SK-N-SH (cell line): Measurements from ENCODE around the gene CNDP2. TPM values are rescaled to one million over a fixed set of nuclear protein-coding genes. Genes with fewer than 3 reads are reported as not detected.

Source experiments
- CTCF ChIA-PET: fragments of 300-600, 350-600 bp; formaldehyde crosslinking; extraction: SDS; loops from one replicate; lab custom pipeline; 2021; lab: Yijun Ruan, JAX
- POLR2A ChIA-PET: fragments of 350-600 bp; sonication (Branson Sonifier 250); formaldehyde crosslinking; extraction: SDS; loops from one replicate; lab custom pipeline; 2020; ENCODE audit warnings: antibody characterized with exemption, inconsistent platforms; lab: Yijun Ruan, JAX
- DNase-seq: peaks from one replicate; pipeline ENCODE4 v3.0.0; 2012
- H2AFZ ChIP-seq: fragments of 200-600 bp; sonication (generic); 2 replicates; pipeline ENCODE4 v1.8.1; 2016; ENCODE audit warnings: antibody characterized with exemption, mild to moderate bottlenecking, low read depth
- H3F3A ChIP-seq: fragments of 200-600 bp; sonication (generic); replicated peaks from 2 replicates; pipeline ENCODE3; 2016; ENCODE audit warnings: antibody characterized with exemption, mild to moderate bottlenecking; ENCODE audit not compliant: insufficient read depth
- H3K27ac ChIP-seq, 2 experiments: fragments of 200-500 bp in 1 of 2; fragments of 200-600 bp in 1 of 2; sonication (Bioruptor generic) in 1 of 2; sonication (generic), shearing (Covaris generic) in 1 of 2; 2 replicates each; pipeline versions ENCODE4 v1.5.1 to v1.6.1; 2014 to 2016; ENCODE audit warnings: low read depth in 2 of 2, inconsistent platforms in 1 of 2, low read length in 1 of 2, mild to moderate bottlenecking in 1 of 2, mixed read lengths in 1 of 2
- H3K27me3 ChIP-seq: fragments of 200-600 bp; sonication (generic), shearing (Covaris generic); 2 replicates; pipeline ENCODE4 v1.6.1; 2016; ENCODE audit warnings: mixed run types; ENCODE audit not compliant: insufficient read depth
- H3K36me3 ChIP-seq, 2 experiments: fragments of 200-500 bp in 1 of 2; fragments of 200-600 bp in 1 of 2; sonication (Bioruptor generic) in 1 of 2; sonication (generic) in 1 of 2; replicated peaks in 1 of 2; 2 replicates each; pipeline versions ENCODE3 to v1.5.1; 2014 to 2016; ENCODE audit warnings: low read length in 1 of 2, mild to moderate bottlenecking in 1 of 2; ENCODE audit not compliant: insufficient read depth in 2 of 2, control insufficient read depth in 1 of 2
- H3K4me1 ChIP-seq, 2 experiments: fragments of 200-500 bp in 1 of 2; fragments of 200-600 bp in 1 of 2; sonication (Bioruptor generic) in 1 of 2; sonication (generic), shearing (Covaris generic) in 1 of 2; 2 replicates each; pipeline versions ENCODE4 v1.5.1 to v1.6.1; 2014 to 2016; ENCODE audit warnings: low read depth in 1 of 2, low read length in 1 of 2, mixed run types in 1 of 2; ENCODE audit not compliant: insufficient read depth in 2 of 2, control insufficient read depth in 1 of 2
- H3K4me2 ChIP-seq: fragments of 200-600 bp; sonication (generic), shearing (Covaris generic); 2 replicates; pipeline ENCODE4 v1.6.1; 2017; ENCODE audit warnings: mixed run types
- H3K4me3 ChIP-seq, 2 experiments: fragments of 200-500 bp in 1 of 2; fragments of 200-600 bp in 1 of 2; sonication (Bioruptor generic) in 1 of 2; sonication (generic), shearing (Covaris generic) in 1 of 2; 2 replicates each; pipeline versions ENCODE4 v1.5.1 to v1.8.1; 2014 to 2016; ENCODE audit warnings: low read depth in 2 of 2, inconsistent platforms in 1 of 2, low read length in 1 of 2, mild to moderate bottlenecking in 1 of 2, mixed read lengths in 1 of 2, moderate library complexity in 1 of 2
- H3K79me2 ChIP-seq: fragments of 200-600 bp; sonication (generic); 2 replicates; pipeline ENCODE4 v1.8.1; 2017; ENCODE audit warnings: mild to moderate bottlenecking; ENCODE audit not compliant: insufficient read depth
- H3K9ac ChIP-seq: fragments of 200-600 bp; sonication (generic); 2 replicates; pipeline ENCODE4 v1.6.1; 2017; ENCODE audit warnings: mixed run types
- H3K9me2 ChIP-seq: fragments of 200-600 bp; sonication (generic); 2 replicates; pipeline ENCODE4 v1.6.1; 2017; ENCODE audit warnings: mixed run types
- H3K9me3 ChIP-seq: fragments of 200-600 bp; sonication (generic); 2 replicates; pipeline ENCODE4 v1.6.1; 2017; ENCODE audit warnings: mixed run types, mild to moderate bottlenecking, moderate library complexity
- H4K20me1 ChIP-seq: fragments of 200-600 bp; sonication (generic); 2 replicates; pipeline ENCODE4 v1.6.1; 2017; ENCODE audit warnings: mild to moderate bottlenecking, mixed run types; ENCODE audit not compliant: insufficient read depth
- ELF1 ChIP-seq: IDR thresholded peaks from 2 replicates; pipeline ENCODE4 v1.4.0; 2012
- EZH2phosphoT487 ChIP-seq: fragments of 200-600 bp; sonication (generic); IDR thresholded peaks from 2 replicates; pipeline ENCODE4 v1.6.1; 2017; ENCODE audit warnings: low read depth, mixed run types, mild to moderate bottlenecking, antibody characterized with exemption, moderate library complexity, borderline replicate concordance
- FOSL2 ChIP-seq: IDR thresholded peaks from 2 replicates; pipeline ENCODE4 v1.4.0; 2012; ENCODE audit warnings: low read depth, mild to moderate bottlenecking, moderate library complexity, borderline replicate concordance
- FOXM1 ChIP-seq: IDR thresholded peaks from 2 replicates; pipeline ENCODE4 v1.4.0; 2012; ENCODE audit warnings: low read depth, mild to moderate bottlenecking
- GABPA ChIP-seq: IDR thresholded peaks from 2 replicates; pipeline ENCODE4 v1.4.0; 2012; ENCODE audit warnings: low read depth, mild to moderate bottlenecking
- GATA2 ChIP-seq: sonication (generic); formaldehyde crosslinking; IDR thresholded peaks from 2 replicates; pipeline ENCODE4 v1.5.0; 2020; ENCODE audit warnings: mild to moderate bottlenecking, missing genetic modification reagents
- MXI1 ChIP-seq: IDR thresholded peaks from 2 replicates; pipeline ENCODE4 v1.6.1; 2012; ENCODE audit warnings: mild to moderate bottlenecking, low read depth, low read length, improper control_type of control experiment
- NFIC ChIP-seq: IDR thresholded peaks from 2 replicates; pipeline ENCODE4 v1.4.0; 2012; ENCODE audit warnings: borderline replicate concordance
- POLR2AphosphoS5 ChIP-seq: IDR thresholded peaks from 2 replicates; pipeline ENCODE4 v1.6.1; 2012; ENCODE audit warnings: low read depth, low read length
- RCOR1 ChIP-seq: fragments of 150-350 bp; IDR thresholded peaks from 2 replicates; pipeline ENCODE4 v1.6.1; 2017; ENCODE audit warnings: antibody characterized with exemption, low read length
- RFX5 ChIP-seq: IDR thresholded peaks from 2 replicates; pipeline ENCODE4 v1.6.1; 2012; ENCODE audit warnings: mild to moderate bottlenecking, improper control_type of control experiment, low read length
- SIN3A ChIP-seq: IDR thresholded peaks from 2 replicates; pipeline ENCODE4 v1.6.1; 2012; ENCODE audit warnings: low read depth, mild to moderate bottlenecking, low read length, moderate library complexity, borderline replicate concordance
- TAF1 ChIP-seq: IDR thresholded peaks from 2 replicates; pipeline ENCODE4 v1.6.1; 2012; ENCODE audit warnings: low read depth, mild to moderate bottlenecking, low read length, moderate library complexity, borderline replicate concordance
- TCF12 ChIP-seq: IDR thresholded peaks from 2 replicates; pipeline ENCODE4 v1.4.0; 2012
- YY1 ChIP-seq: IDR thresholded peaks from 2 replicates; pipeline ENCODE4 v1.4.0; 2012; ENCODE audit warnings: low read depth, mild to moderate bottlenecking
- WGBS: methylation state at CpG from one replicate; pipeline ENCODE4 v1.1.6; 2017; ENCODE audit warnings: low lambda C conversion rate; 5-methylcytosine and 5-hydroxymethylcytosine counted together
- polyA plus RNA-seq, 3 experiments: library from polyadenylated mRNA; depleted of rRNA; stranded (reverse); fragments of >200 nt; gene quantifications; 2 replicates each; pipeline ENCODE4 v1.2.3, GENCODE V29; 2012
- TF ChIP-seq, protein P1 (sequence below): IDR thresholded peaks from 2 replicates; pipeline ENCODE4 v1.4.0; 2012; ENCODE audit warnings: low read depth, borderline replicate concordance
- TF ChIP-seq, protein P2 (sequence below): IDR thresholded peaks from 2 replicates; pipeline ENCODE4 v1.4.0; 2012; ENCODE audit warnings: low read depth
- TF ChIP-seq, protein P3 (sequence below): IDR thresholded peaks from 2 replicates; pipeline ENCODE4; 2012
- TF ChIP-seq, protein P4 (sequence below): fragments of 200-600 bp; sonication (generic); IDR thresholded peaks from 2 replicates; pipeline ENCODE4 v1.6.1; 2017; ENCODE audit warnings: antibody characterized with exemption, mild to moderate bottlenecking, moderate library complexity
- TF ChIP-seq, protein P5 (sequence below): IDR thresholded peaks from 2 replicates; pipeline ENCODE4 v1.6.1; 2012; ENCODE audit warnings: mild to moderate bottlenecking, low read depth, low read length, moderate library complexity

The CNDP2 gene
- polyA plus RNA-seq, 1 of the 3 experiments (the other 2 are of a cell fraction) = 78.5 TPM

DNA sequence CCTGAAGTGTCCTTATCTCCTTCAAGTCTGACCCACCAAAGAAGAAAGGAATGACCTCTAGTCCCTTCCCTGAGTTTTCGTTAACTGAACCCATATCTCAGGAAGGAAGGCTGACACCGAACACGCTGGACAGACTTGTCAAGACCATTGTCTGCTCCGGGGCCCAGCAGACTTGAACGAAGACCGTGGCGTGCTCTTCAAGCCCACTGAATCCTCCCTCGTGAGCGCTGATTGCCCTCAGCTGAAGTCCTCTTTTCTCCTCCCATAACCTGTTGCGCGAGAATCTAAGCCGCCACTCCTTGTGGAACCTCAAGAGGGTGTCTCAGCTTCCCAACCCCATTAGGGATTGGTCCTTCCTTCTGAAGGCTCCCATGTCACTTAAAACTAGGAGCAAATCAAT lies 37.5 kb downstream of the CNDP2 start:
- peaks cover 19% of the 10 kb centered on the region; the same call in 1 of the 2 replicates for H3K27me3 ChIP-seq
- ChIA-PET POLR2A (no interaction called here), CTCF (interaction anchor here (2.2 kb wide), 1 partner anchor 18 kb away, joined by 9 read pairs; no protein-coding TSS in a partner anchor)
- DNase-seq = no peak
- no peak overlapping the region for H3K9ac ChIP-seq
- H2AFZ ChIP-seq = no peak overlapping the region
- no peaks in the 10 kb centered on the region for H3K9me2 ChIP-seq
- no peaks in the 10 kb centered on the region for H4K20me1 ChIP-seq
- H3K4me3 ChIP-seq = no peak overlapping the region
- no peaks in the 10 kb centered on the region for H3K9me3 ChIP-seq
- no peaks in the 10 kb centered on the region for H3F3A ChIP-seq
- no peaks in the 10 kb centered on the region for H3K36me3 ChIP-seq
- no peak overlapping the region for H3K4me2 ChIP-seq
- TF ChIP-seq TCF12 = no peak
- TF ChIP-seq SIN3A = no peak
- TF ChIP-seq, protein P1, sequence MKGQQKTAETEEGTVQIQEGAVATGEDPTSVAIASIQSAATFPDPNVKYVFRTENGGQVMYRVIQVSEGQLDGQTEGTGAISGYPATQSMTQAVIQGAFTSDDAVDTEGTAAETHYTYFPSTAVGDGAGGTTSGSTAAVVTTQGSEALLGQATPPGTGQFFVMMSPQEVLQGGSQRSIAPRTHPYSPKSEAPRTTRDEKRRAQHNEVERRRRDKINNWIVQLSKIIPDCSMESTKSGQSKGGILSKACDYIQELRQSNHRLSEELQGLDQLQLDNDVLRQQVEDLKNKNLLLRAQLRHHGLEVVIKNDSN = no peak
- no peak for TF ChIP-seq RFX5
- TF ChIP-seq, protein P2, sequence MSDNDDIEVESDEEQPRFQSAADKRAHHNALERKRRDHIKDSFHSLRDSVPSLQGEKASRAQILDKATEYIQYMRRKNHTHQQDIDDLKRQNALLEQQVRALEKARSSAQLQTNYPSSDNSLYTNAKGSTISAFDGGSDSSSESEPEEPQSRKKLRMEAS = no peak
- TF ChIP-seq EZH2phosphoT487 = no peak
- TF ChIP-seq, protein P3, sequence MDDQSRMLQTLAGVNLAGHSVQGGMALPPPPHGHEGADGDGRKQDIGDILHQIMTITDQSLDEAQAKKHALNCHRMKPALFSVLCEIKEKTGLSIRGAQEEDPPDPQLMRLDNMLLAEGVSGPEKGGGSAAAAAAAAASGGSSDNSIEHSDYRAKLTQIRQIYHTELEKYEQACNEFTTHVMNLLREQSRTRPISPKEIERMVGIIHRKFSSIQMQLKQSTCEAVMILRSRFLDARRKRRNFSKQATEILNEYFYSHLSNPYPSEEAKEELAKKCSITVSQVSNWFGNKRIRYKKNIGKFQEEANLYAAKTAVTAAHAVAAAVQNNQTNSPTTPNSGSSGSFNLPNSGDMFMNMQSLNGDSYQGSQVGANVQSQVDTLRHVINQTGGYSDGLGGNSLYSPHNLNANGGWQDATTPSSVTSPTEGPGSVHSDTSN = no peak
- TF ChIP-seq FOXM1 = no peak
- TF ChIP-seq GATA2 (CRISPR knock-in tag) = no peak
- no peak for TF ChIP-seq NFIC
- WGBS = 86% methylated on average over 12 of the region's 12 CpGs
- no peaks in the 10 kb centered on the region for H3K79me2 ChIP-seq
- no peak overlapping the region for H3K27ac ChIP-seq
- H3K4me1 ChIP-seq = no peaks in the 10 kb centered on the region; a peak in 1 of 4 replicates

DNA sequence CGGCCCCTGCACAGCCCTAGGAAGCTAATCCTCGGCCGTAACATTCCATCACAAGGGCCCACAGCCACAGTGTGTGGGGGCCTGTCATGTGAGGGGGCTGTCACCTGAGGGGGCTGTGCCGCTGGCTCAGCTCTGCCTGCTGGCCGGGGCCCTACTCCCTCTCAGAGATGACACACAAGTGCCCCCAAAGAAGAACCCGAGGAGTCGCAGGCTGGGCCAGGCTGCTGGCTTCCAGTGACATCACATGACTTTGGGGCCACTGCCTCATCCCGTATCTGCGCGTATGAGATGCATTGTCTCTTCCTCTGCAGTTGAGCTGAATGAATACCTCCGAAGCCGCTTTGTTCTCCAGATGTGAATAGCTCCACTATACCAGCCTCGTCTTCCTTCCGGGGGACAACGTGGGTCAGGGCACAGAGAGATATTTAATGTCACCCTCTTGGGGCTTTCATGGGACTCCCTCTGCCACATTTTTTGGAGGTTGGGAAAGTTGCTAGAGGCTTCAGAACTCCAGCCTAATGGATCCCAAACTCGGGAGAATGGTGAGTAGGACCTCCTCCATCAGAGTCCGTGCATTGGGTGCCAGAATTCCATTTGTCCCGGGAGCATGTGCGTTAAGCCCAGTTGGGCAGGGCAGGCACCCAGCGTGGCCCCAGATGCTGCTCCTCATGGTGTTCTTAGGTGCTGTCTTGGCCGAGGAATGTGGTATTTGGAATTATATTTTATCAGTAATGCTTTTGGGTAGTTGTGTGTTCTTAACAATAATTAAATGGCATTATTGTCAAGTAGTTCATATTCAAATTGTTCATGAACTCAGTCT lies 38.2 kb downstream of the CNDP2 start, which contains the start of gene CNDP1:
Gene CNDP1 (plus strand): TSS at position 351 of the 820 bp plus-strand sequence. CDS start 168 bp downstream, at position 519.
- Histone ChIP-seq H3K27ac (no peak within 1 kb of the TSS), H3K79me2 (no peaks in the 10 kb centered on the region), H3K4me1 (no peaks in the 10 kb centered on the region; a peak in 1 of 4 replicates), H3F3A (no peaks in the 10 kb centered on the region), H3K4me3 (no peak within 1 kb of the TSS), H3K27me3 (peaks cover 19% of the 10 kb centered on the region; the same call in 1 of the 2 replicates), H3K36me3 (no peaks in the 10 kb centered on the region), H3K4me2 (no peak within 1 kb of the TSS), H4K20me1 (no peaks in the 10 kb centered on the region), H3K9me3 (no peaks in the 10 kb centered on the region), H3K9ac (no peak within 1 kb of the TSS), H3K9me2 (no peaks in the 10 kb centered on the region), H2AFZ (no peak within 1 kb of the TSS)
- no peak for DNase-seq
- ChIA-PET POLR2A (no interaction called here), CTCF (interaction anchor here (2.2 kb wide), 1 partner anchor 17 kb away, joined by 9 read pairs; no protein-coding TSS in a partner anchor)
- TF ChIP-seq RFX5 = no peak
- no peak for TF ChIP-seq ELF1
- TF ChIP-seq FOSL2 = no peak
- no peak for TF ChIP-seq POLR2AphosphoS5
- TF ChIP-seq, protein P4, sequence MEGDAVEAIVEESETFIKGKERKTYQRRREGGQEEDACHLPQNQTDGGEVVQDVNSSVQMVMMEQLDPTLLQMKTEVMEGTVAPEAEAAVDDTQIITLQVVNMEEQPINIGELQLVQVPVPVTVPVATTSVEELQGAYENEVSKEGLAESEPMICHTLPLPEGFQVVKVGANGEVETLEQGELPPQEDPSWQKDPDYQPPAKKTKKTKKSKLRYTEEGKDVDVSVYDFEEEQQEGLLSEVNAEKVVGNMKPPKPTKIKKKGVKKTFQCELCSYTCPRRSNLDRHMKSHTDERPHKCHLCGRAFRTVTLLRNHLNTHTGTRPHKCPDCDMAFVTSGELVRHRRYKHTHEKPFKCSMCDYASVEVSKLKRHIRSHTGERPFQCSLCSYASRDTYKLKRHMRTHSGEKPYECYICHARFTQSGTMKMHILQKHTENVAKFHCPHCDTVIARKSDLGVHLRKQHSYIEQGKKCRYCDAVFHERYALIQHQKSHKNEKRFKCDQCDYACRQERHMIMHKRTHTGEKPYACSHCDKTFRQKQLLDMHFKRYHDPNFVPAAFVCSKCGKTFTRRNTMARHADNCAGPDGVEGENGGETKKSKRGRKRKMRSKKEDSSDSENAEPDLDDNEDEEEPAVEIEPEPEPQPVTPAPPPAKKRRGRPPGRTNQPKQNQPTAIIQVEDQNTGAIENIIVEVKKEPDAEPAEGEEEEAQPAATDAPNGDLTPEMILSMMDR = no peak
- no peak for TF ChIP-seq RCOR1
- no peak for TF ChIP-seq MXI1
- TF ChIP-seq, protein P5, sequence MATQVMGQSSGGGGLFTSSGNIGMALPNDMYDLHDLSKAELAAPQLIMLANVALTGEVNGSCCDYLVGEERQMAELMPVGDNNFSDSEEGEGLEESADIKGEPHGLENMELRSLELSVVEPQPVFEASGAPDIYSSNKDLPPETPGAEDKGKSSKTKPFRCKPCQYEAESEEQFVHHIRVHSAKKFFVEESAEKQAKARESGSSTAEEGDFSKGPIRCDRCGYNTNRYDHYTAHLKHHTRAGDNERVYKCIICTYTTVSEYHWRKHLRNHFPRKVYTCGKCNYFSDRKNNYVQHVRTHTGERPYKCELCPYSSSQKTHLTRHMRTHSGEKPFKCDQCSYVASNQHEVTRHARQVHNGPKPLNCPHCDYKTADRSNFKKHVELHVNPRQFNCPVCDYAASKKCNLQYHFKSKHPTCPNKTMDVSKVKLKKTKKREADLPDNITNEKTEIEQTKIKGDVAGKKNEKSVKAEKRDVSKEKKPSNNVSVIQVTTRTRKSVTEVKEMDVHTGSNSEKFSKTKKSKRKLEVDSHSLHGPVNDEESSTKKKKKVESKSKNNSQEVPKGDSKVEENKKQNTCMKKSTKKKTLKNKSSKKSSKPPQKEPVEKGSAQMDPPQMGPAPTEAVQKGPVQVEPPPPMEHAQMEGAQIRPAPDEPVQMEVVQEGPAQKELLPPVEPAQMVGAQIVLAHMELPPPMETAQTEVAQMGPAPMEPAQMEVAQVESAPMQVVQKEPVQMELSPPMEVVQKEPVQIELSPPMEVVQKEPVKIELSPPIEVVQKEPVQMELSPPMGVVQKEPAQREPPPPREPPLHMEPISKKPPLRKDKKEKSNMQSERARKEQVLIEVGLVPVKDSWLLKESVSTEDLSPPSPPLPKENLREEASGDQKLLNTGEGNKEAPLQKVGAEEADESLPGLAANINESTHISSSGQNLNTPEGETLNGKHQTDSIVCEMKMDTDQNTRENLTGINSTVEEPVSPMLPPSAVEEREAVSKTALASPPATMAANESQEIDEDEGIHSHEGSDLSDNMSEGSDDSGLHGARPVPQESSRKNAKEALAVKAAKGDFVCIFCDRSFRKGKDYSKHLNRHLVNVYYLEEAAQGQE = no peak
- TF ChIP-seq GABPA = no peak
- no peak for TF ChIP-seq YY1
- no peak for TF ChIP-seq TAF1
- TF ChIP-seq NFIC = no peak
- 44% methylated on average over 12 of the region's 21 CpGs for WGBS
